ENCODE results near the gene HOXD4. TPM values are rescaled to one million over a fixed set of nuclear protein-coding genes. Genes with fewer than 3 reads are reported as not detected.

HOXD4 gene
- total RNA-seq, 1 donor from 2014 or later: 0.97 TPM

GRCh38 chr2:176120364-176121189, 30.8 kb upstream of the HOXD4 start:
- Histone ChIP-seq H3K27me3 (ENCODE audit: low read depth) (peaks cover 100% of the 10 kb centered on the region), H3K27ac (no peak overlapping the region), H3K9me3 (no peaks in the 10 kb centered on the region), H3K36me3 (no peaks in the 10 kb centered on the region), H3K4me1 (peaks cover 13% of the 10 kb centered on the region), H3K4me3 (no peak overlapping the region)
- intact Hi-C loops (cut with DNase I): no loop called here
- DNase-seq (no peak), ATAC-seq (no peak)
- TF ChIP-seq, protein P1, sequence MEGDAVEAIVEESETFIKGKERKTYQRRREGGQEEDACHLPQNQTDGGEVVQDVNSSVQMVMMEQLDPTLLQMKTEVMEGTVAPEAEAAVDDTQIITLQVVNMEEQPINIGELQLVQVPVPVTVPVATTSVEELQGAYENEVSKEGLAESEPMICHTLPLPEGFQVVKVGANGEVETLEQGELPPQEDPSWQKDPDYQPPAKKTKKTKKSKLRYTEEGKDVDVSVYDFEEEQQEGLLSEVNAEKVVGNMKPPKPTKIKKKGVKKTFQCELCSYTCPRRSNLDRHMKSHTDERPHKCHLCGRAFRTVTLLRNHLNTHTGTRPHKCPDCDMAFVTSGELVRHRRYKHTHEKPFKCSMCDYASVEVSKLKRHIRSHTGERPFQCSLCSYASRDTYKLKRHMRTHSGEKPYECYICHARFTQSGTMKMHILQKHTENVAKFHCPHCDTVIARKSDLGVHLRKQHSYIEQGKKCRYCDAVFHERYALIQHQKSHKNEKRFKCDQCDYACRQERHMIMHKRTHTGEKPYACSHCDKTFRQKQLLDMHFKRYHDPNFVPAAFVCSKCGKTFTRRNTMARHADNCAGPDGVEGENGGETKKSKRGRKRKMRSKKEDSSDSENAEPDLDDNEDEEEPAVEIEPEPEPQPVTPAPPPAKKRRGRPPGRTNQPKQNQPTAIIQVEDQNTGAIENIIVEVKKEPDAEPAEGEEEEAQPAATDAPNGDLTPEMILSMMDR (IDR thresholded peaks at IDR 0.05): no peak

DNA sequence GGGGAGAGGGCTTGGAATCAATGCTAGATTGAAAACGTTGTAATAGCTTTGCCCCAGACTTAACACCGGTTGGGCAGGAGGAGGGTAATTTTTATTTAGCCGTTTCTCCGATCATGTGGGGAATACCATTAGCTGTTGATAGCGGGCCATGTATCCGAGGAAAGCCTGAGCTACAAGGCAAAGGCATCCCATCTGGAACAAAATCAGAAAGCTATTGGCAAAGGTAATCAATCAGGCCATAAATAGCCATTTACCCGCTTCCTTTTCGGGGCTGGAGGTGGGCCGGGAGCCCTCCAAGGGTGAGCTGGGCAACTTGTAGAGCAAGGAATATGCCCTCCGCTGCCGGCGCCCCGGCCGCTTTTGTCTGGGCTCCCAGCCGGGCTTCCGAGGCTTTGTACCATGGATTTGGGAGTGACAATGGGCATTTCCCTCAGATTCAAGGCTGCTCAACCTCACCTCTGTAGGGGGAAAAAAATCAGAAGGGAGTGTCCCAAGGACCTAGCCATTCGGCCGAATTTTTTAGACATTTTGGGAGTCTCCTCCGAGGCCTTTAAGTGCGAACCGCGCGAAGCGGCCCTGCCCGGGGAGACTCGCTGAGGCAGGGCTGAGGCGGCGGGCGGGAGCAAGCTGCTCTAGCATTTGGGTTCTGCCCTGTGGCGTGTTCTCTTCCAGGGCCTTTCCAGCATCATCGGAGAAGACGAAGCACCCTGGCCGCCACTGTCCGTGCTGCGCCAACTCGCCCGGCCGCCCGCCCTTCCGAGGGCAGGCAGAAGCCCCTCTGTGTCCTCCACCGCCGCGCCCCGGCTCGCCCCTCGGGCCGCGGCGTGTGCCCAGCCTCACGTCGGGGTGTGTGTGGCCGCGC, 29.9 kb upstream of the HOXD4 start:
- peaks cover 13% of the 10 kb centered on the region for H3K4me1 ChIP-seq
- DNase-seq (no peak), ATAC-seq (no peak)
- intact Hi-C loops (cut with DNase I): no loop called here
- H3K27ac ChIP-seq: no peak overlapping the region
- no peak overlapping the region for H3K4me3 ChIP-seq
- H3K27me3 ChIP-seq (ENCODE audit: low read depth): peaks cover 100% of the 10 kb centered on the region
- no peaks in the 10 kb centered on the region for H3K36me3 ChIP-seq
- H3K9me3 ChIP-seq: no peaks in the 10 kb centered on the region
- TF ChIP-seq, protein P1 (IDR thresholded peaks at IDR 0.05): no peak

- Histone ChIP-seq H3K36me3 (no peaks in the 10 kb centered on the region), H3K4me1 (peaks cover 13% of the 10 kb centered on the region), H3K27ac (no peak overlapping the region), H3K9me3 (no peaks in the 10 kb centered on the region), H3K4me3 (peak overlapping the region; percentile 41), H3K27me3 (ENCODE audit: low read depth) (peaks cover 100% of the 10 kb centered on the region)
- TF ChIP-seq, protein P1 (IDR thresholded peaks at IDR 0.05): no peak
- intact Hi-C loops (cut with DNase I): no loop called here
- peak in 1 of 2 donors; percentile 22 for ATAC-seq
- no peak for DNase-seq
These were observed 29.2 kb upstream of the HOXD4 start for GRCh38 chr2:176122052-176122682.

DNA sequence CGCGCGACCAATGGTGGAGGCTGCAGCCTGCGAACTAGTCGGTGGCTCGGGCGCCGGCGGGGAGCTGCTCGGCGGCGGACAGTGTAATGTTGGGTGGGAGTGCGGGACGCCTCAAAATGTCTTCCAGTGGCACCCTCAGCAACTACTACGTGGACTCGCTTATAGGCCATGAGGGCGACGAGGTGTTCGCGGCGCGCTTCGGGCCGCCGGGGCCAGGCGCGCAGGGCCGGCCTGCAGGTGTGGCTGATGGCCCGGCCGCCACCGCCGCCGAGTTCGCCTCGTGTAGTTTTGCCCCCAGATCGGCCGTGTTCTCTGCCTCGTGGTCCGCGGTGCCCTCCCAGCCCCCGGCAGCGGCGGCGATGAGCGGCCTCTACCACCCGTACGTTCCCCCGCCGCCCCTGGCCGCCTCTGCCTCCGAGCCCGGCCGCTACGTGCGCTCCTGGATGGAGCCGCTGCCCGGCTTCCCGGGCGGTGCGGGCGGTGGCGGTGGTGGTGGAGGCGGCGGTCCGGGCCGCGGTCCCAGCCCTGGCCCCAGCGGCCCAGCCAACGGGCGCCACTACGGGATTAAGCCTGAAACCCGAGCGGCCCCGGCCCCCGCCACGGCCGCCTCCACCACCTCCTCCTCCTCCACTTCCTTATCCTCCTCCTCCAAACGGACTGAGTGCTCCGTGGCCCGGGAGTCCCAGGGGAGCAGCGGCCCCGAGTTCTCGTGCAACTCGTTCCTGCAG, 28.5 kb upstream of the HOXD4 start, which contains the start of gene HOXD9:
TSS of gene HOXD9 (plus strand) at position 37 of the 728 bp plus-strand sequence. CDS start at position 87, 50 bp downstream.
- intact Hi-C loops (cut with DNase I): no loop called here
- Histone ChIP-seq H3K9me3 (no peaks in the 10 kb centered on the region), H3K27ac (no peak within 1 kb of the TSS), H3K27me3 (ENCODE audit: low read depth) (peaks cover 98% of the 10 kb centered on the region), H3K4me1 (peaks cover 13% of the 10 kb centered on the region), H3K4me3 (peak within 1 kb of the TSS; percentile 41), H3K36me3 (no peaks in the 10 kb centered on the region)
- TF ChIP-seq, protein P1 (IDR thresholded peaks at IDR 0.05): no peak
- ATAC-seq (peak in 1 of 2 donors; percentile 27), DNase-seq (no peak)

Data from lower lobe of right lung (tissue), 2 donors.